Fibroblast of mammary gland (primary cell): ENCODE measurements around the gene ARMC6.
"Not testable (repeated sequence)": the region's sequence is repeated elsewhere in the genome, so short reads cannot be mapped to it uniquely, and the experiment has no call there.

Experiments
- DNase-seq: peaks from one replicate; pipeline ENCODE4 v3.0.0-alpha.2; 2010; ENCODE audit warnings: low read depth
- H3K4me3 ChIP-seq: 2 replicates; pipeline ENCODE4 v1.5.1; 2011; ENCODE audit warnings: low read depth, mild to moderate bottlenecking, low read length, moderate library complexity; ENCODE audit not compliant: control insufficient read depth
- TF ChIP-seq, protein P1 (sequence below): conservative IDR thresholded peaks from 2 replicates; pipeline ENCODE4 v1.5.1; 2011; ENCODE audit warnings: low read depth, low read length, inconsistent platforms; ENCODE audit not compliant: control insufficient read depth, insufficient read depth

ARMC6 gene

DNA sequence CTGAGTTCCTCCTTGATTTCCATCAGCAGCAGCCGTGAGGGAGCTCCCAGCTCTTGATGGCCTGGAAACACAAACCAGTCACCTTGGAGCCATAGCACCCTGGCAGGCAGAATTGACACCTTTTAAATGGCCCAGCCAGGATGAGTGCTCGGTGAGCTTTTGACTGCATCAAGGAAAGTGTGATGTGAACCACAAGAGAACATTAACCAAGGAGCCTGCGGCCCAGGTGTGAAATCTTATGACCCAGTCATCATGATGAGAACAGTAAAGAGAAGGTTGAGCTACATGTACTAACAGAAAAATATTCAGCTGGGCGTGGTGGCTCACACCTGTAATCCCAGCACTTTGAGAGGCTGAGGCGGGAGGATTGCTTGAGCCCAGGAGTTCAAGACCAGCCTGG is 22.9 kb upstream of the ARMC6 start:
- TF ChIP-seq, protein P1, sequence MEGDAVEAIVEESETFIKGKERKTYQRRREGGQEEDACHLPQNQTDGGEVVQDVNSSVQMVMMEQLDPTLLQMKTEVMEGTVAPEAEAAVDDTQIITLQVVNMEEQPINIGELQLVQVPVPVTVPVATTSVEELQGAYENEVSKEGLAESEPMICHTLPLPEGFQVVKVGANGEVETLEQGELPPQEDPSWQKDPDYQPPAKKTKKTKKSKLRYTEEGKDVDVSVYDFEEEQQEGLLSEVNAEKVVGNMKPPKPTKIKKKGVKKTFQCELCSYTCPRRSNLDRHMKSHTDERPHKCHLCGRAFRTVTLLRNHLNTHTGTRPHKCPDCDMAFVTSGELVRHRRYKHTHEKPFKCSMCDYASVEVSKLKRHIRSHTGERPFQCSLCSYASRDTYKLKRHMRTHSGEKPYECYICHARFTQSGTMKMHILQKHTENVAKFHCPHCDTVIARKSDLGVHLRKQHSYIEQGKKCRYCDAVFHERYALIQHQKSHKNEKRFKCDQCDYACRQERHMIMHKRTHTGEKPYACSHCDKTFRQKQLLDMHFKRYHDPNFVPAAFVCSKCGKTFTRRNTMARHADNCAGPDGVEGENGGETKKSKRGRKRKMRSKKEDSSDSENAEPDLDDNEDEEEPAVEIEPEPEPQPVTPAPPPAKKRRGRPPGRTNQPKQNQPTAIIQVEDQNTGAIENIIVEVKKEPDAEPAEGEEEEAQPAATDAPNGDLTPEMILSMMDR: no peak
- no peak for DNase-seq
- no peak overlapping the region for H3K4me3 ChIP-seq

DNA sequence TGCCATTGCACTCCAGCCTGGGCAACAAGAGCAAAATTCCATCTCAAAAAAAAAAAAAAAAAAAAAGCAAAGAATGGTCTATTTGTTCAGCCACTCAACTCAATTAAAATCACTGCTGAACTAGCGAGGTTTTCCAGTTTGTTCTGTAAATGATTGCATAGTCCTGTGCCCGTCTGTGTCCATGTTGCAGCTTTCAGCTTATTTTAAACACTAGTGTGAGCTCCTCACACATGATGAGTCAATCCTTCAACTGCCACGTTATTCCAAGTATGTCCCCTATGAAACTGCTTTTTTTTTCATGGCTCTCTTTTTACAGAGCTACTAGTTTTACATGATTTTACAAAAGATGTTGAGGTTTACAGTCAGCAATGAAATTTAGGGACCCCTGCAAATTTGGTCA is 12.3 kb upstream of the ARMC6 start:
- TF ChIP-seq, protein P1: no peak
- no peak overlapping the region for H3K4me3 ChIP-seq
- DNase-seq: peak; percentile 64

DNA sequence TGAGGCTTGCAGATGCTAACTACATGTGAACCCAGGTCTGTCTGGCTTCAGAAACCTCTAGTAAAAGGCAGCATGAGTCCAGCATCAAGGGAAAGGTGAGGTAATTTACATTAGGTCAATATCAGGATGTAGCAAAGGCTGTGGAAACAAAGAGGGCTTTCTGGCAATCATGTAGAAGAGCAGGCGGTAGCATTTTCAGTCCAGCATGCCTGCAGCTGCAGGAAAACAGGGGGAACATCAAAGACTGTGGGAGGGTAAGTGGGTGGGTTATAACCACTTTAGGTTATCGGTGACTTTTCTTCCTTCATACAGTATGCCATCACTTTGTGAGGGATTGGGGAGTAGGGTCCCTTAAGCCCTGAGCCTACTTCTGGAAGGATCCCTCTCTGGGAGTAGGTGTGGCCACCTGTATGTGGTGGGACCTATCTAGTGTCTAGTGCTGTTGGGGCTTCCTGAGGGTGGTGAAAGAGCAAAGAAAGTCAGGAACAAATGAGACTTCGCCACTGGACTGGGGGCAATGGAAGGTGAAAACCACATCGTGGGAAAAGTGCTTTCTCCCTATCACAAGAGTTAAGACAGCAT is 10.9 kb upstream of the ARMC6 start:
- peak; percentile 28 for DNase-seq
- no peak overlapping the region for H3K4me3 ChIP-seq
- TF ChIP-seq, protein P1: no peak

DNA sequence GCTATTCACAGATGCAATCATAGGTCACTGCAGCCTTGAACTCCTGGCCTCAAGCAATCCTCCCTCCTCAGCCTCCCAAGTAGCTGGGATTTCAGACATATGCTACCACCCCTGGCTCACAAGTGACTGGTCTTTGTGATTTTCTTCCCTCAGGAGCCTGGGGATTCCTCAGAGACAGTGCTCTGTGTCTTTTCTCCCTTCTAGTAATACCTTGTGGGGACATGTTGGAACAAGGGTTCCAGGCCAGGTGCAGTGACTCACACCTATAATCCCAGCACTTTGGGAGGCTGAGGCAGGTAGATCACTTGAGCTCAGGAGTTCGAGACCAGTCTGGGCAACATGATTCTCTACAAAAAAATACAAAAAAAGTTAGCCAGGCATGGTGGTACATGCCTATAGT is 10.0 kb upstream of the ARMC6 start:
- not testable (repeated sequence) for DNase-seq, H3K4me3 ChIP-seq

DNA sequence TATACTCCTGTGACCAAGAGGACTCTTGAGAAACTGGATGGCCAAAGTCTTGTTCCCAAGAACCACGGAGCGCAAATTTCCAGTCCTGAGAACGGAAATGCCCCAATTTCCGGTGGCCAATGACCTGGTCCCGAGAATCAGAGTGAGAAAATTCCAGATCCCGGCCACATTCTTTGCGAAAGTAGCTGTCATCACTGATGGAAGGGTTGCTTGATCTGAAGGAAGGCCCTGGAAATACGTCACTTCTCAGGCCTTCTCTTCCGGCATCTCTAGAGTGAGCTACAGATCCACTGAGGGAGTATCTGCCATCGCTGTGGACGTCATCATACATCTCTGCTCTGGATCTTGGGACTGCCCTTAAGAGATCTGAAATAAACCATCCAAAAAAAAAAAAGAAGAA is 7.5 kb upstream of the ARMC6 start:
- H3K4me3 ChIP-seq: no peak overlapping the region
- TF ChIP-seq, protein P1: no peak
- no peak for DNase-seq

DNA sequence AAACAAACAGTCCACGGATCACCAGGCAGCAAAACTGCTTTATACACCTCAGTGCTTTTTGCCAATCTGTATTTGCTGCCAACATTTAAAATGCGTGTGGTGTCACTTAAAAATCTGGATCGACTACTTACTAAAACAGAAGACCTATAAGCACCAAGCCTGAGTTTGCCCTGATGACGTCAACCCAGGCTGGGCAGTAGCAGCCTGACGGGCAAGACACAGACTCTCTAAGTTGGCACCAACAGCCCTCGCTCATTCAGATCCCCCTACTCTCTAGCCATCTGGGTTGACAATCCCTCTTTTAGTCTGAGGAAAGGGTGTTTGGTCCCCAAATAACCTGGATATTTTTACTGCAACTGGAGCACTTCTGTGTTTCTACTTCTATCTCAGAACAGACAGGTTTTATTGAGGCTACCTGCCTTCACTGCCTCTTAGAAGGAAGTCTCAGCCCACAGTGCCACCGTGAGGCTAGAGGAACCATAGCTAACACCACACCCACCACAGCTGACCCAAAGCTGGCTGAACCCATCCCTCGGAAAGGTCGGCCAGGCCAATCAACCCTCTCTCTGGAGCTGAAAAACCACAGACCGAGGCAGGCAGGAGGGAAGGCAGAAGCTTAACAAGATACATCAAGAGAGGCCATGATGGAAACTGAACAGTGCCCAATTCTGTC is 7.0 kb upstream of the ARMC6 start:
- TF ChIP-seq, protein P1: peak; percentile 20
- DNase-seq: peak; percentile 33
- H3K4me3 ChIP-seq: no peak overlapping the region

DNA sequence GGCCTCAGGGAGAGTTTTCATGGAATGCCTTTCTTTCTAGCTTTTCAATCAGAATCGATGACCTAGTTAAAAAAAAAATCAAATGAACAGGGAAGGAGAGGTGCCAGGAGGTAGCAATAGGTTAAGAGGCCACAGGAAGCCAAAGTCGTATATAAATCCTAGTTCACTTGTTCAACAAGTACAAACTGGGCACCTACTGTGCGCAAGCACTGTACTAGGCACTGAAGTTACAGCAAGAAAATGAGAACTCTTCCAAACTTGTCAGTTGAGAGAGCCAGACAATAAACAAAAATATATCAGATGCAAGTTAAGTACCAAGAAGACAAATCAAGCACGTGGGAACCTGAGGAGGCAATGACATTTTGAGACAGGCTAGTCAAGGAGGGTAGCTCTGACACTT is 6.2 kb upstream of the ARMC6 start:
- TF ChIP-seq, protein P1: no peak
- DNase-seq: no peak
- no peak overlapping the region for H3K4me3 ChIP-seq
